Esophagus squamous epithelium (tissue), 5 donors: ENCODE results near the gene ASGR2. TPM values are rescaled to one million over a fixed set of nuclear protein-coding genes. Genes with fewer than 3 reads are reported as not detected.

Experiments
- DNase-seq: peaks from one replicate; lab custom pipeline; 2025; lab: John Stamatoyannopoulos, UW
- H3K27ac ChIP-seq, 4 donors: fragments of 200-600 bp; sonication (generic); one replicate each; pipeline ENCODE4 v1.5.1; 2016 to 2019; ENCODE audit warnings: mild to moderate bottlenecking in 1 of 4
- H3K27me3 ChIP-seq, 4 donors: fragments of 200-600 bp; sonication (generic); 1 replicate in 3 of 4; 2 replicates in 1 of 4; pipeline versions ENCODE4 v1.5.1 to v1.6.0; 2017 to 2021; ENCODE audit warnings: antibody characterized with exemption in 1 of 4
- H3K36me3 ChIP-seq, 3 donors: fragments of 200-600 bp; sonication (generic); one replicate each; pipeline ENCODE4 v1.5.1; 2016 to 2019
- H3K4me1 ChIP-seq, 3 donors: fragments of 200-600 bp; sonication (generic); one replicate each; pipeline ENCODE4 v1.5.1; 2017 to 2019
- H3K4me3 ChIP-seq, 4 donors: fragments of 200-600 bp; sonication (generic); 1 replicate in 3 of 4; 2 replicates in 1 of 4; pipeline ENCODE4 v1.5.1; 2016 to 2019; ENCODE audit warnings: mild to moderate bottlenecking in 2 of 4, moderate library complexity in 1 of 4
- H3K9me3 ChIP-seq, 3 donors: fragments of 200-600 bp; sonication (generic); one replicate each; pipeline ENCODE4 v1.5.1; 2016 to 2019
- CTCF ChIP-seq, 6 experiments: fragments of 450-650 bp in 4 of 6; fragments of 200-600 bp in 2 of 6; sonication (generic) in 2 of 6; IDR thresholded peaks; one replicate each; pipeline ENCODE4 v1.5.1; 2016 to 2019; ENCODE audit warnings: antibody characterized with exemption in 6 of 6, mild to moderate bottlenecking in 4 of 6, moderate library complexity in 4 of 6
- POLR2A ChIP-seq, 4 donors: fragments of 450-650 bp; IDR thresholded peaks; one replicate each; pipeline ENCODE4 v1.6.1; 2017; ENCODE audit warnings: antibody characterized with exemption in 4 of 4, mild to moderate bottlenecking in 4 of 4, moderate library complexity in 3 of 4
- WGBS, 2 donors: methylation state at CpG; one replicate each; pipeline ENCODE4 v1.1.5; 2018; 5-methylcytosine and 5-hydroxymethylcytosine counted together
- intact Hi-C: fragments of 100-400 bp; cut with DNase I; formaldehyde crosslinking; loops from one replicate; pipeline ENCODE4 v1.15.0; 2022
- total RNA-seq, 4 donors: library from RNA; depleted of rRNA; stranded (reverse); fragments of >200 nt; gene quantifications; one replicate each; pipeline ENCODE4 v1.1.0, GENCODE V29; 2016
- donor health status: DM: yes; HTN: yes; CAD: no.

The ASGR2 gene
- total RNA-seq, 4 donors from 2014 or later: 0.50 to 0.95 TPM; not detected in 2

GRCh38 chr17:7144213-7144612 lies 29.6 kb upstream of the ASGR2 start:
- no peak overlapping the region for H3K4me3 ChIP-seq
- TF ChIP-seq POLR2A (IDR thresholded peaks at IDR 0.05): no peak
- no peak for TF ChIP-seq CTCF (IDR thresholded peaks at IDR 0.05)
- 61 to 80% methylated on average over 11 of the region's 11 CpGs for WGBS, 2 donors
- peaks cover 0 to 10% (median 0%) of the 10 kb centered on the region in 4 donors for H3K27me3 ChIP-seq
- H3K36me3 ChIP-seq: no peaks in the 10 kb centered on the region
- H3K9me3 ChIP-seq: no peaks in the 10 kb centered on the region
- peaks cover 9 to 57% (median 18%) of the 10 kb centered on the region in 3 donors for H3K4me1 ChIP-seq
- intact Hi-C loops: no loop called here
- no peak overlapping the region for H3K27ac ChIP-seq
- no peak for DNase-seq

- Histone ChIP-seq H3K36me3 (no peaks in the 10 kb centered on the region), H3K4me1 (peaks cover 9 to 76% (median 20%) of the 10 kb centered on the region in 3 donors), H3K9me3 (no peaks in the 10 kb centered on the region), H3K27me3 (peaks cover 0 to 26% (median 0%) of the 10 kb centered on the region in 4 donors), H3K27ac (peak overlapping the region; percentile 24 to 86 (median 76)), H3K4me3 (no peak overlapping the region)
- DNase-seq: no peak
- TF ChIP-seq CTCF (IDR thresholded peaks at IDR 0.05) (no peak), POLR2A (IDR thresholded peaks at IDR 0.05) (no peak)
- WGBS, 2 donors: 41 to 47% methylated on average over 10 of the region's 10 CpGs
- intact Hi-C loops: no loop called here
Measured at GRCh38 chr17:7141824-7142223, 27.2 kb upstream of the ASGR2 start.

GRCh38 chr17:7139400-7139799 lies 24.8 kb upstream of the ASGR2 start:
- Histone ChIP-seq H3K27ac (peak overlapping the region; percentile 77 to 86 (median 78)), H3K36me3 (no peaks in the 10 kb centered on the region), H3K27me3 (peaks cover 0 to 28% (median 0%) of the 10 kb centered on the region in 4 donors), H3K4me3 (no peak overlapping the region), H3K4me1 (peaks cover 9 to 85% (median 20%) of the 10 kb centered on the region in 3 donors), H3K9me3 (no peaks in the 10 kb centered on the region)
- no peak for DNase-seq
- TF ChIP-seq CTCF (IDR thresholded peaks at IDR 0.05) (peak in 1 of 6 experiments; percentile 6), POLR2A (IDR thresholded peaks at IDR 0.05) (no peak)
- WGBS, 2 donors: 48 to 64% methylated on average over 4 to 6 of the region's 10 CpGs
- intact Hi-C loops: loop anchor here (5.0 kb wide), 1 partner anchor 87 kb away; no protein-coding TSS in a partner anchor

- no peak for DNase-seq
- Histone ChIP-seq H3K9me3 (no peaks in the 10 kb centered on the region), H3K27ac (peak overlapping the region; percentile 77 to 86 (median 78)), H3K36me3 (no peaks in the 10 kb centered on the region), H3K27me3 (peaks cover 0 to 33% (median 0%) of the 10 kb centered on the region in 4 donors), H3K4me1 (peaks cover 9 to 84% (median 20%) of the 10 kb centered on the region in 3 donors), H3K4me3 (no peak overlapping the region)
- 54 to 61% methylated on average over 6 of the region's 7 CpGs for WGBS, 2 donors
- no peak for TF ChIP-seq POLR2A (IDR thresholded peaks at IDR 0.05)
- TF ChIP-seq CTCF (IDR thresholded peaks at IDR 0.05): no peak
- intact Hi-C loops: loop anchor here (5.0 kb wide), 1 partner anchor 87 kb away; no protein-coding TSS in a partner anchor
Measured at GRCh38 chr17:7138800-7139381, 24.3 kb upstream of the ASGR2 start.

- no peak for DNase-seq
- Histone ChIP-seq H3K4me1 (peaks cover 9 to 88% (median 14%) of the 10 kb centered on the region in 3 donors), H3K36me3 (no peaks in the 10 kb centered on the region), H3K27ac (peak overlapping the region; percentile 24 to 58 (median 48)), H3K4me3 (no peak overlapping the region), H3K27me3 (peaks cover 0 to 37% (median 0%) of the 10 kb centered on the region in 4 donors), H3K9me3 (no peaks in the 10 kb centered on the region)
- TF ChIP-seq POLR2A (IDR thresholded peaks at IDR 0.05): no peak
- TF ChIP-seq CTCF (IDR thresholded peaks at IDR 0.05): no peak
- intact Hi-C loops: loop anchor here (5.0 kb wide), 1 partner anchor 85 kb away; no protein-coding TSS in a partner anchor
- WGBS, 2 donors: 13 to 16% methylated on average over 6 to 10 of the region's 13 CpGs
Measured at GRCh38 chr17:7137171-7137943, 22.7 kb upstream of the ASGR2 start.
